ENCODE results near the gene RCBTB2. TPM values are rescaled to one million over a fixed set of nuclear protein-coding genes. Genes with fewer than 3 reads are reported as not detected.
A peak's percentile ranks its signal among the peaks of the same experiment; 100 is the strongest.

RCBTB2 gene
- total RNA-seq, 4 donors from 2014 or later: 7.0 to 10.6 (median 8.5) TPM

DNA sequence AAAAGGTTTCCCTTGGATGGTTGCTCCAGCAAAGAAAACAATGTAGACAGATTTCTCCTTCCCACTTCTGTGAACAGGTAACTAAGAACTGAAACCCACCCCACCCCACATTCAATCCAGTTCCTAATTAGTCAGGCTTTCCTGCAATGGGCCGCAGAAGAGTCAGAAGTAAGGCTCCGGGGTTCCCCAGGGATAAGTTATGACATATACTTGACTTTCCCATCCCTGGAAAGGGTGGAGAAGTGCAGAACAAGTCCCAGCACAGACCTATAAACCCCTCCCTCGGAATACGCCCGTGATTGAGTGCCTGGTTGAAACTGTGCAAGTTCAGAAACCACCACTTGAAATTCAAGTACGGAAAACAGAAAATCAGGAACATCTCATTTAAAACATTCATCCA, 24.9 kb downstream of the RCBTB2 start:
- Histone ChIP-seq H3K9me3 (no peaks in the 10 kb centered on the region), H3K36me3 (peaks cover 0 to 28% (median 0%) of the 10 kb centered on the region in 3 donors), H3K4me3 (no peak overlapping the region), H3K4me1 (peaks cover 0 to 18% (median 10%) of the 10 kb centered on the region in 4 donors), H3K27ac (peak overlapping the region in 1 of 4 donors; percentile 74), H3K27me3 (no peaks in the 10 kb centered on the region)
- TF ChIP-seq POLR2A (IDR thresholded peaks at IDR 0.05): no peak
- TF ChIP-seq, protein P1, sequence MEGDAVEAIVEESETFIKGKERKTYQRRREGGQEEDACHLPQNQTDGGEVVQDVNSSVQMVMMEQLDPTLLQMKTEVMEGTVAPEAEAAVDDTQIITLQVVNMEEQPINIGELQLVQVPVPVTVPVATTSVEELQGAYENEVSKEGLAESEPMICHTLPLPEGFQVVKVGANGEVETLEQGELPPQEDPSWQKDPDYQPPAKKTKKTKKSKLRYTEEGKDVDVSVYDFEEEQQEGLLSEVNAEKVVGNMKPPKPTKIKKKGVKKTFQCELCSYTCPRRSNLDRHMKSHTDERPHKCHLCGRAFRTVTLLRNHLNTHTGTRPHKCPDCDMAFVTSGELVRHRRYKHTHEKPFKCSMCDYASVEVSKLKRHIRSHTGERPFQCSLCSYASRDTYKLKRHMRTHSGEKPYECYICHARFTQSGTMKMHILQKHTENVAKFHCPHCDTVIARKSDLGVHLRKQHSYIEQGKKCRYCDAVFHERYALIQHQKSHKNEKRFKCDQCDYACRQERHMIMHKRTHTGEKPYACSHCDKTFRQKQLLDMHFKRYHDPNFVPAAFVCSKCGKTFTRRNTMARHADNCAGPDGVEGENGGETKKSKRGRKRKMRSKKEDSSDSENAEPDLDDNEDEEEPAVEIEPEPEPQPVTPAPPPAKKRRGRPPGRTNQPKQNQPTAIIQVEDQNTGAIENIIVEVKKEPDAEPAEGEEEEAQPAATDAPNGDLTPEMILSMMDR (IDR thresholded peaks at IDR 0.05): no peak
- no peak for TF ChIP-seq EP300 (IDR thresholded peaks at IDR 0.05)
- DNase-seq (ENCODE audit: low spot score in 2 of 2): no peak
- WGBS, 2 donors: 91 to 96% methylated on average over 6 of the region's 6 CpGs

DNA sequence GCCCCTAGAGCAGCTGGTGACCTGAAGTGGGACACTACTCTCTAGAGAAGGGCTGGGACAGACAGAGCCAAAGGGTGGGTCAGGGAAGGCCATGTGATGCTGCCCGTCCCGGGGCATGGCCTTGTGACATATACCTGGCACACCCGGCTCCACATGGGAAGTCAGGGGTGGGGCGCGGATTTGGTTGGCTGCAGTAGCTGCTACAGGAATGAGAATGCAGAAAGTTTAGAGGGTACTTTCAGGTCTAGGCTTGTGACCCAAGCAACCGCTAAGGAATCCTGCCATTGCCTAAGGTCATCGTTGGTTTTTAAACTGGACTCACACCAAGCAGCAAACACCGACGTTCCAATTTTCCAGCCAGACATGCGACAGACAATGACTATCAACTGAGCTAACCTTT, 25.9 kb downstream of the RCBTB2 start:
- no peak overlapping the region for H3K4me3 ChIP-seq
- peaks cover 0 to 27% (median 0%) of the 10 kb centered on the region in 3 donors for H3K36me3 ChIP-seq
- no peak for TF ChIP-seq POLR2A (IDR thresholded peaks at IDR 0.05)
- no peak for TF ChIP-seq EP300 (IDR thresholded peaks at IDR 0.05)
- TF ChIP-seq, protein P1 (IDR thresholded peaks at IDR 0.05): no peak
- H3K27me3 ChIP-seq: no peaks in the 10 kb centered on the region
- peaks cover 0 to 18% (median 10%) of the 10 kb centered on the region in 4 donors for H3K4me1 ChIP-seq
- H3K27ac ChIP-seq: peak overlapping the region in 3 of 4 donors; percentile 43 to 74 (median 59)
- DNase-seq (ENCODE audit: low spot score in 2 of 2): no peak
- H3K9me3 ChIP-seq: no peaks in the 10 kb centered on the region
- WGBS, 2 donors: 73 to 78% methylated on average over 10 of the region's 10 CpGs

GRCh38 chr13:48506092-48506701, 26.7 kb downstream of the RCBTB2 start:
- Histone ChIP-seq H3K4me1 (peaks cover 0 to 18% (median 10%) of the 10 kb centered on the region in 4 donors), H3K9me3 (no peaks in the 10 kb centered on the region), H3K36me3 (peaks cover 0 to 27% (median 0%) of the 10 kb centered on the region in 3 donors), H3K27me3 (no peaks in the 10 kb centered on the region), H3K4me3 (no peak overlapping the region), H3K27ac (peak overlapping the region in 3 of 4 donors; percentile 43 to 74 (median 59))
- WGBS, 2 donors: 82 to 83% methylated on average over 14 of the region's 14 CpGs
- no peak for DNase-seq (ENCODE audit: low spot score in 2 of 2)
- TF ChIP-seq, protein P1 (IDR thresholded peaks at IDR 0.05): no peak
- no peak for TF ChIP-seq EP300 (IDR thresholded peaks at IDR 0.05)
- TF ChIP-seq POLR2A (IDR thresholded peaks at IDR 0.05): no peak

GRCh38 chr13:48505597-48506091, 27.2 kb downstream of the RCBTB2 start:
- H3K36me3 ChIP-seq: peaks cover 0 to 30% (median 0%) of the 10 kb centered on the region in 3 donors
- H3K4me3 ChIP-seq: no peak overlapping the region
- 69 to 75% methylated on average over 11 of the region's 11 CpGs for WGBS, 2 donors
- H3K4me1 ChIP-seq: peaks cover 0 to 18% (median 10%) of the 10 kb centered on the region in 4 donors
- no peaks in the 10 kb centered on the region for H3K27me3 ChIP-seq
- peak in 1 of 2 donors; percentile 57 for DNase-seq (ENCODE audit: low spot score in 2 of 2)
- TF ChIP-seq EP300 (IDR thresholded peaks at IDR 0.05): peak; percentile 79 to 85
- no peak for TF ChIP-seq POLR2A (IDR thresholded peaks at IDR 0.05)
- TF ChIP-seq, protein P1 (IDR thresholded peaks at IDR 0.05): no peak
- peak overlapping the region in 3 of 4 donors; percentile 43 to 74 (median 59) for H3K27ac ChIP-seq
- no peaks in the 10 kb centered on the region for H3K9me3 ChIP-seq

DNA sequence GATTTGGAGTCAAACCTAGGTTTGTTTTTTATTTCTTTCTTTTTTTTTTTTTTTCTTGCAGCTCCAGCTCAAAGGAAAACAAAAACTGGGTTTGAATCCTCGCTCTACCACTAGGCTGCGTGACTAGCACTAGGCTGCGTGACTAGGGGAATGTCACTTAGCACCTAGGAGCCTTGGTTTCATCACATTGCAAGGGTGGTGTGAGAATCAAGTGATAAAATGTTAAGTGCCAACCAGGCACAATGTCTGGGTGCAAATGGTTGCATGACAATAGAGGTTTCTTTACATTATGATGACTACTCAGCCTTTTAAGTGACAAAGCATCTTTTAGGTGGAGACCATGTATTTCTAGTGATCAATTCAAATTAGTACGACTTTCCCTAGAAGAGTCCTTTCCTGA, 27.9 kb downstream of the RCBTB2 start:
- no peaks in the 10 kb centered on the region for H3K9me3 ChIP-seq
- H3K4me1 ChIP-seq: peaks cover 0 to 18% (median 10%) of the 10 kb centered on the region in 4 donors
- no peak for TF ChIP-seq POLR2A (IDR thresholded peaks at IDR 0.05)
- no peak for TF ChIP-seq EP300 (IDR thresholded peaks at IDR 0.05)
- TF ChIP-seq, protein P1 (IDR thresholded peaks at IDR 0.05): no peak
- peak overlapping the region in 3 of 4 donors; percentile 43 to 74 (median 59) for H3K27ac ChIP-seq
- WGBS, 2 donors: 90 to 93% methylated on average over 4 of the region's 4 CpGs
- no peak for DNase-seq (ENCODE audit: low spot score in 2 of 2)
- no peaks in the 10 kb centered on the region for H3K27me3 ChIP-seq
- peaks cover 0 to 30% (median 0%) of the 10 kb centered on the region in 3 donors for H3K36me3 ChIP-seq
- no peak overlapping the region for H3K4me3 ChIP-seq
